HL-60 (cell line): ENCODE data around the gene PTPRN2.
"Not testable (repeated sequence)": the region's sequence is repeated elsewhere in the genome, so short reads cannot be mapped to it uniquely, and the experiment has no call there.

Source experiments
- GABPA ChIP-seq: IDR thresholded peaks from 2 replicates; pipeline ENCODE4 v1.6.1; 2012; ENCODE audit warnings: low read depth
- POLR2AphosphoS5 ChIP-seq: IDR thresholded peaks from 2 replicates; pipeline ENCODE4 v1.6.1; 2012; ENCODE audit warnings: low read depth
- SPI1 ChIP-seq: IDR thresholded peaks from 2 replicates; pipeline ENCODE4 v1.6.1; 2012; ENCODE audit warnings: low read depth, mild to moderate bottlenecking, borderline replicate concordance
- TF ChIP-seq, protein P1 (sequence below): IDR thresholded peaks from one replicate; pipeline ENCODE4 v1.5.1; 2011; ENCODE audit warnings: low read length, control low read depth, inconsistent platforms; ENCODE audit not compliant: insufficient read depth
- TF ChIP-seq, protein P2 (sequence below): IDR thresholded peaks from 2 replicates; pipeline ENCODE4 v1.6.1; 2012; ENCODE audit warnings: low read depth; ENCODE audit not compliant: insufficient replicate concordance

DNA sequence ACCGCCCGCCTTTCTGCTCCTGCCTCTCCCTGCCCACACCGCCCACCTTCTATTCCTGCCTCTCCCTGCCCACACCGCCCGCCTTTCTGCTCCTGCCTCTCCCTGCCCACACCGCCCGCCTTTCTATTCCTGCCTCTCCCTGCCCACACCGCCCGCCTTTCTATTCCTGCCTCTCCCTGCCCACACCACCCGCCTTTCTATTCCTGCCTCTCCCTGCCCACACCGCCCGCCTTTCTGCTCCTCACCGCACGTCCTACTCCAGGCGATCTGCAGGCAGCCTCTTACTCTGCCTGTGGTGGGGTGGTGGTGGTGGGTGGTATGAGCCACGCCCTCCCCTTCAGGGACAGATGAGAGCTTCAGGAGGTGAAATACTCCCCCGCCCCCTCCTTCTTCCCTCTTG is 436.4 kb downstream of the PTPRN2 start:
- TF ChIP-seq, protein P1, sequence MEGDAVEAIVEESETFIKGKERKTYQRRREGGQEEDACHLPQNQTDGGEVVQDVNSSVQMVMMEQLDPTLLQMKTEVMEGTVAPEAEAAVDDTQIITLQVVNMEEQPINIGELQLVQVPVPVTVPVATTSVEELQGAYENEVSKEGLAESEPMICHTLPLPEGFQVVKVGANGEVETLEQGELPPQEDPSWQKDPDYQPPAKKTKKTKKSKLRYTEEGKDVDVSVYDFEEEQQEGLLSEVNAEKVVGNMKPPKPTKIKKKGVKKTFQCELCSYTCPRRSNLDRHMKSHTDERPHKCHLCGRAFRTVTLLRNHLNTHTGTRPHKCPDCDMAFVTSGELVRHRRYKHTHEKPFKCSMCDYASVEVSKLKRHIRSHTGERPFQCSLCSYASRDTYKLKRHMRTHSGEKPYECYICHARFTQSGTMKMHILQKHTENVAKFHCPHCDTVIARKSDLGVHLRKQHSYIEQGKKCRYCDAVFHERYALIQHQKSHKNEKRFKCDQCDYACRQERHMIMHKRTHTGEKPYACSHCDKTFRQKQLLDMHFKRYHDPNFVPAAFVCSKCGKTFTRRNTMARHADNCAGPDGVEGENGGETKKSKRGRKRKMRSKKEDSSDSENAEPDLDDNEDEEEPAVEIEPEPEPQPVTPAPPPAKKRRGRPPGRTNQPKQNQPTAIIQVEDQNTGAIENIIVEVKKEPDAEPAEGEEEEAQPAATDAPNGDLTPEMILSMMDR = not testable (repeated sequence)
- TF ChIP-seq, protein P2, sequence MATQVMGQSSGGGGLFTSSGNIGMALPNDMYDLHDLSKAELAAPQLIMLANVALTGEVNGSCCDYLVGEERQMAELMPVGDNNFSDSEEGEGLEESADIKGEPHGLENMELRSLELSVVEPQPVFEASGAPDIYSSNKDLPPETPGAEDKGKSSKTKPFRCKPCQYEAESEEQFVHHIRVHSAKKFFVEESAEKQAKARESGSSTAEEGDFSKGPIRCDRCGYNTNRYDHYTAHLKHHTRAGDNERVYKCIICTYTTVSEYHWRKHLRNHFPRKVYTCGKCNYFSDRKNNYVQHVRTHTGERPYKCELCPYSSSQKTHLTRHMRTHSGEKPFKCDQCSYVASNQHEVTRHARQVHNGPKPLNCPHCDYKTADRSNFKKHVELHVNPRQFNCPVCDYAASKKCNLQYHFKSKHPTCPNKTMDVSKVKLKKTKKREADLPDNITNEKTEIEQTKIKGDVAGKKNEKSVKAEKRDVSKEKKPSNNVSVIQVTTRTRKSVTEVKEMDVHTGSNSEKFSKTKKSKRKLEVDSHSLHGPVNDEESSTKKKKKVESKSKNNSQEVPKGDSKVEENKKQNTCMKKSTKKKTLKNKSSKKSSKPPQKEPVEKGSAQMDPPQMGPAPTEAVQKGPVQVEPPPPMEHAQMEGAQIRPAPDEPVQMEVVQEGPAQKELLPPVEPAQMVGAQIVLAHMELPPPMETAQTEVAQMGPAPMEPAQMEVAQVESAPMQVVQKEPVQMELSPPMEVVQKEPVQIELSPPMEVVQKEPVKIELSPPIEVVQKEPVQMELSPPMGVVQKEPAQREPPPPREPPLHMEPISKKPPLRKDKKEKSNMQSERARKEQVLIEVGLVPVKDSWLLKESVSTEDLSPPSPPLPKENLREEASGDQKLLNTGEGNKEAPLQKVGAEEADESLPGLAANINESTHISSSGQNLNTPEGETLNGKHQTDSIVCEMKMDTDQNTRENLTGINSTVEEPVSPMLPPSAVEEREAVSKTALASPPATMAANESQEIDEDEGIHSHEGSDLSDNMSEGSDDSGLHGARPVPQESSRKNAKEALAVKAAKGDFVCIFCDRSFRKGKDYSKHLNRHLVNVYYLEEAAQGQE = not testable (repeated sequence)
- not testable (repeated sequence) for TF ChIP-seq POLR2AphosphoS5, GABPA, SPI1
